ENCODE results near the gene KCNQ4. TPM values are rescaled to one million over a fixed set of nuclear protein-coding genes. Genes with fewer than 3 reads are reported as not detected.
A peak's percentile ranks its signal among the peaks of the same experiment; 100 is the strongest.

KCNQ4 gene
- polyA plus RNA-seq, 3 donors: 0.13 TPM; not detected in 2

GRCh38 chr1:40796939-40797667 is 13.5 kb downstream of the KCNQ4 start:
- Histone ChIP-seq H3K4me2 (replicated peaks; ENCODE audit: extremely low read depth, low read length, poor library complexity, severe bottlenecking) (peak overlapping the region; percentile 54), H3K27me3 (ENCODE audit: control insufficient read depth in 2 of 2, insufficient read depth in 2 of 2, low read length in 2 of 2) (no peaks in the 10 kb centered on the region), H3K27ac (ENCODE audit: low read depth in 1 of 2, low read length in 2 of 2) (no peak overlapping the region), H4K20me1 (ENCODE audit: insufficient read depth, low read length) (no peaks in the 10 kb centered on the region), H3K36me3 (replicated peaks in 1 of 2; ENCODE audit: control insufficient read depth in 1 of 2, insufficient read depth in 2 of 2, low read length in 2 of 2) (no peaks in the 10 kb centered on the region), H3K9me3 (replicated peaks in 1 of 2; ENCODE audit: control insufficient read depth in 1 of 2, insufficient read depth in 1 of 2, low read length in 2 of 2) (no peaks in the 10 kb centered on the region), H3K9ac (ENCODE audit: insufficient read depth, low read length, poor library complexity, severe bottlenecking) (no peak overlapping the region), H3K4me3 (replicated peaks in 1 of 3; ENCODE audit: low read depth in 2 of 3, low read length in 3 of 3) (peak overlapping the region in 1 of 3 experiments; percentile 43), H3K79me2 (ENCODE audit: insufficient read depth, low read length) (no peaks in the 10 kb centered on the region), H3K4me1 (ENCODE audit: control insufficient read depth in 1 of 2, insufficient read depth in 2 of 2, low read length in 2 of 2) (peaks cover 13 to 19% of the 10 kb centered on the region in 2 donors), H2AFZ (ENCODE audit: insufficient read depth, low read depth, low read length, poor library complexity, severe bottlenecking) (peak overlapping the region; percentile 78)
- Mint-ChIP-seq H3K27me3 (ENCODE audit: low read depth in 3 of 3) (peaks cover 6 to 9% (median 8%) of the 10 kb centered on the region in 3 donors), H3K4me3 (peak overlapping the region; percentile 26 to 40), H3K9me3 (no peaks in the 10 kb centered on the region), H3K27ac (peak overlapping the region in 1 of 7 donors; percentile 16), H3K4me1 (peaks cover 25% of the 10 kb centered on the region), H3K36me3 (no peaks in the 10 kb centered on the region)
- no peak for DNase-seq
- 49% methylated on average over 4 of the region's 9 CpGs for WGBS (ENCODE audit: insufficient coverage)
- TF ChIP-seq, protein P1, sequence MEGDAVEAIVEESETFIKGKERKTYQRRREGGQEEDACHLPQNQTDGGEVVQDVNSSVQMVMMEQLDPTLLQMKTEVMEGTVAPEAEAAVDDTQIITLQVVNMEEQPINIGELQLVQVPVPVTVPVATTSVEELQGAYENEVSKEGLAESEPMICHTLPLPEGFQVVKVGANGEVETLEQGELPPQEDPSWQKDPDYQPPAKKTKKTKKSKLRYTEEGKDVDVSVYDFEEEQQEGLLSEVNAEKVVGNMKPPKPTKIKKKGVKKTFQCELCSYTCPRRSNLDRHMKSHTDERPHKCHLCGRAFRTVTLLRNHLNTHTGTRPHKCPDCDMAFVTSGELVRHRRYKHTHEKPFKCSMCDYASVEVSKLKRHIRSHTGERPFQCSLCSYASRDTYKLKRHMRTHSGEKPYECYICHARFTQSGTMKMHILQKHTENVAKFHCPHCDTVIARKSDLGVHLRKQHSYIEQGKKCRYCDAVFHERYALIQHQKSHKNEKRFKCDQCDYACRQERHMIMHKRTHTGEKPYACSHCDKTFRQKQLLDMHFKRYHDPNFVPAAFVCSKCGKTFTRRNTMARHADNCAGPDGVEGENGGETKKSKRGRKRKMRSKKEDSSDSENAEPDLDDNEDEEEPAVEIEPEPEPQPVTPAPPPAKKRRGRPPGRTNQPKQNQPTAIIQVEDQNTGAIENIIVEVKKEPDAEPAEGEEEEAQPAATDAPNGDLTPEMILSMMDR (IDR thresholded peaks at IDR 0.05): no peak
- intact Hi-C loops (cut with micrococcal nuclease): no loop called here

DNA sequence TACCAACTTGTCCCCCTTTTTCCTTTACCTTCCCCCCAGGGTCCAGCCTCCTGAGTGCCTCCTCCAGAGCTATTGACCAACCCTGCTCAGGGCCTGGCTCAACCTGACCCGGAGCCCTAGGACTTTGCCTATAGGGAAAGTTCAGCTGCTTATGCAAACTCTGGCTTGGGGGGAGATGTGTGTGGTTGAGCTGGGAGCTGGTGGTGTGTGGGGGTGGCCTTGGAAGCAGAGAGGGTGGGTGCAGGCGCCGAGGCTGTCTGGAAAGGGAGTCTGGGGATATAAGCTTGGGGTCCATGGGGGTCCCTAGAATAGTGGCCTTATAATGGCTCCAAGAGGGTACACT is 14.1 kb downstream of the KCNQ4 start:
- Histone ChIP-seq H3K9ac (ENCODE audit: insufficient read depth, low read length, poor library complexity, severe bottlenecking) (no peak overlapping the region), H3K36me3 (replicated peaks in 1 of 2; ENCODE audit: control insufficient read depth in 1 of 2, insufficient read depth in 2 of 2, low read length in 2 of 2) (no peaks in the 10 kb centered on the region), H3K9me3 (replicated peaks in 1 of 2; ENCODE audit: control insufficient read depth in 1 of 2, insufficient read depth in 1 of 2, low read length in 2 of 2) (no peaks in the 10 kb centered on the region), H3K4me3 (replicated peaks in 1 of 3; ENCODE audit: low read depth in 2 of 3, low read length in 3 of 3) (peak overlapping the region in 1 of 3 experiments; percentile 43), H3K27me3 (ENCODE audit: control insufficient read depth in 2 of 2, insufficient read depth in 2 of 2, low read length in 2 of 2) (no peaks in the 10 kb centered on the region), H2AFZ (ENCODE audit: insufficient read depth, low read depth, low read length, poor library complexity, severe bottlenecking) (peak overlapping the region; percentile 78), H3K4me1 (ENCODE audit: control insufficient read depth in 1 of 2, insufficient read depth in 2 of 2, low read length in 2 of 2) (peaks cover 16 to 24% of the 10 kb centered on the region in 2 donors), H3K27ac (ENCODE audit: low read depth in 1 of 2, low read length in 2 of 2) (no peak overlapping the region), H4K20me1 (ENCODE audit: insufficient read depth, low read length) (no peaks in the 10 kb centered on the region), H3K4me2 (replicated peaks; ENCODE audit: extremely low read depth, low read length, poor library complexity, severe bottlenecking) (peak overlapping the region; percentile 54), H3K79me2 (ENCODE audit: insufficient read depth, low read length) (no peaks in the 10 kb centered on the region)
- Mint-ChIP-seq H3K36me3 (no peaks in the 10 kb centered on the region), H3K4me3 (peak overlapping the region; percentile 26 to 40), H3K4me1 (peaks cover 26% of the 10 kb centered on the region), H3K27ac (peak overlapping the region in 1 of 7 donors; percentile 20), H3K27me3 (ENCODE audit: low read depth in 3 of 3) (peaks cover 6 to 9% (median 8%) of the 10 kb centered on the region in 3 donors), H3K9me3 (no peaks in the 10 kb centered on the region)
- no peak for DNase-seq
- intact Hi-C loops (cut with micrococcal nuclease): no loop called here
- TF ChIP-seq, protein P1 (IDR thresholded peaks at IDR 0.05): no peak
- 80% methylated on average over 2 of the region's 3 CpGs for WGBS (ENCODE audit: insufficient coverage)

Data from CD14-positive monocyte (primary cell).